ENCODE measurements around the gene CNTNAP2.

- TF ChIP-seq EZH2 (IDR thresholded peaks at IDR 0.05; ENCODE audit: insufficient read depth, poor library complexity, severe bottlenecking) (no peak), EZH2phosphoT487 (IDR thresholded peaks at IDR 0.05; ENCODE audit: insufficient read depth, low read depth) (no peak)
Observed at GRCh38 chr7:147742301-147742700, 1625.7 kb downstream of the CNTNAP2 start.

Measured in GM23248 (cell line).